SU-DHL-6 (cell line): ENCODE measurements around the gene KCNK16.

ENCODE experiments used
- CTCF ChIP-seq: fragments of 200-600 bp; sonication (generic); IDR thresholded peaks from one replicate; pipeline ENCODE4 v1.5.1; 2017; ENCODE audit warnings: antibody characterized with exemption, mild to moderate bottlenecking, low read length, moderate library complexity; ENCODE audit not compliant: insufficient read depth, poor library complexity, severe bottlenecking
- EZH2phosphoT487 ChIP-seq: fragments of 200-600 bp; sonication (generic), shearing (Covaris generic); conservative IDR thresholded peaks from 2 replicates; pipeline ENCODE4 v1.6.1; 2018; ENCODE audit warnings: mild to moderate bottlenecking, antibody characterized with exemption, low read length, moderate library complexity, mixed read lengths

GRCh38 chr6:39266375-39266774, 56.1 kb downstream of the KCNK16 start:
- TF ChIP-seq CTCF (no peak), EZH2phosphoT487 (no peak)
